Fibroblast of skin of right quadriceps (primary cell): ENCODE measurements around the gene GNG11.
"Not testable (repeated sequence)": the region's sequence is repeated elsewhere in the genome, so short reads cannot be mapped to it uniquely, and the experiment has no call there.

Source experiments
- DNase-seq: peaks from one replicate; pipeline ENCODE4 v3.0.0-alpha.2; 2013

The GNG11 gene

DNA sequence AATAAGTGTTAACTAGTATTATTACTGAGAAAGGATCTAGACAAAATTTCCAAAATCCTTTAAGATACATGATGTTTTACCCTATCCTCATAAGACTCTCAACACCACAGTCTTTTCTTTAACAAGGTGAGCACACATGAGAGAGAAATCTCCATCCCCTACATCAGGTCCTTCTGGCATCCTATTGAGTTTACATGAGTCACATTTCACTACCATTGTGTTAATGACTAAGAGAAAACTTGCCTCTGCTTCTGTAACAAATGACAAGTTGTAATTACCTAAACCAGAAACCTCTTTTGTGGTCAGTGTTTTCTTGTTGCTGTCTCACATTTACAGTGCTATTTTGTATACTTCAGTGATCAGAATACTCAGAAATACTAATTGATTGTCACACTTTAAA, 9.9 kb upstream of the GNG11 start:
- not testable (repeated sequence) for DNase-seq

DNA sequence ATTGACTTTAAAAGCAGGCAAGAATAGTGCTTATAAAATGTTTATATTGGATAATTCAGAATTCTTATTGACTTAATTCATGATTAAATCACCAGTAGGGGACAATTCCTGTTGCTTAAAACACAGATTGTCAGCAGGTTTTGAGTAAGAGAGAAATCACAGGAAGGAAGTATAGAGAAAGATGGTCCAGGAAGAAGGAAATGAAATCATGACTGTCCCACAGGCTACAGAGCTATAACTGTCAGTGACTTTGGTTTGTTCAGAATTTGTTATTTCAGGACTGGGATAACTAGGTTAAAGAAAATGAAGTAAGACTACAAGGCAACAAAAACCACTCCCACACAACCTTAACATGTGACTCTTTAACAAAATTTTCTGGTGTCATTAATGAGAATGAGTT, 8.3 kb upstream of the GNG11 start:
- DNase-seq = no peak

DNA sequence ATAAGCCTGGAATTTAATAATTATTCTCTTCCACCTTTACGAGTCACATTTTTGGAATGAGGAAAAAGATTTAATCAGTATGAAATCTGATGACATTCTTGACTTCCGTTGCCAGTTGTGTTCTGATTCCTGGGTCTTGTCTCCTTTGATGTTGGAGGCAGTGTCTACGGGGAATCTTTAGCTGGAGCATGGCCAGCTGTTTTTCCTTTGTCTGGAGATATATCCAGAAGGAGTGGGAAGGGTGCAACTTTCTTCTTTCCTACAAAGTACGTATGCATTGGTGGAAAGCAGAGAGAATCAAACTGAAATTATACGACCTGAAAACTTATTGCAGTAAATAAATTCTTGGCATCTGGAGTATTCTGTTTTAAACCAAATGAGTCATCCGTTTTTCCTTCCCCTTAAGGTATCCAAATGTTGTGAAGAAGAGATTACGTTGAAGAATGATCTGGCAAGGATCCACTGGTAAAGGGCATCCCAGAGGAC, 6.9 kb upstream of the GNG11 start:
- DNase-seq = peak; percentile 79

DNA sequence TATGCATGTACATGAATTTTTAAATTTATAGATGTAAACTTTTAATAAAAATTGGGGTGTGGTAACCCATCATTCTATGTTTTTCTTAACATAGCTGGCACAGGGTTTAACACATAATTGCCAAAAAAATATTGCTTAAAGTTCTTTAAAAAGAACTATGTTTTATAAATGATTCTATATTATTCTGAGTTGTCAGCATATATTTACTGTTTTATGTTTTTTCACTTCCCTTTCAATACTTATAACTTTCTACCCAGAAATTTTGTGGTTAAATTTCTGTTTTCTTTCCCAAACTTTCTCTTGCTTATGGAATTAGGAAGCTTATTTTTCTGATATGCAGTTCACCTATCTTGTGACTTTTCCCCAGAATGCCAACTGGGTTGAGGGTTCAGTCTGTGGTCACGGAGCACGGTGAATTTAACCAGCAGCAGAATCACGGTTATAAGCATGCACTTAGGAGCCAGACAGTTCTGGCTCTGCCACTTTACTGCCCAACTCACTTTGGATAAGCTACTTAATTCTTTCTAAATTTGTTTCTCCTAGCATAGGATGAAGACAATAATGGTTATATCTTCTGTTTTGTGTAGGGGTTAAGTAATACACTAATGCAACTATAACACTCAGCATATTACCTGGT, 6.2 kb upstream of the GNG11 start:
- DNase-seq = not testable (repeated sequence)

DNA sequence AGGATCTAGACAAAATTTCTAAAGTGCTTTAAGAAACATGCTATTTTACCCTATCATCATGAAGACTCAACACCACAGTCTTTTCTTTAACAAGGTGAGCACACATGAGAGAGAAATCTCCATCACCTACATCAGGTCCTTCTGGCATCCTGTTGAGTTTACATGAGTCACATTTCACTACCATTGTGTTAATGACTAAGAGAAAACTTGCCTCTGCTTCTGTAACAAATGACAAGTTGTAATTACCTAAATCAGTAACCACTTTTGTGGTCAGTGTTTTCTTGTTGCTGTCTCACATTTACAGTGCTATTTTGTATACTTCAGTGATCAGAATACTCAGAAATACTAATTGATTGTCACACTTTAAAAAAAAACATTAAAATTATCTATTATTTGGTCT, 5.6 kb upstream of the GNG11 start:
- DNase-seq = not testable (repeated sequence)

DNA sequence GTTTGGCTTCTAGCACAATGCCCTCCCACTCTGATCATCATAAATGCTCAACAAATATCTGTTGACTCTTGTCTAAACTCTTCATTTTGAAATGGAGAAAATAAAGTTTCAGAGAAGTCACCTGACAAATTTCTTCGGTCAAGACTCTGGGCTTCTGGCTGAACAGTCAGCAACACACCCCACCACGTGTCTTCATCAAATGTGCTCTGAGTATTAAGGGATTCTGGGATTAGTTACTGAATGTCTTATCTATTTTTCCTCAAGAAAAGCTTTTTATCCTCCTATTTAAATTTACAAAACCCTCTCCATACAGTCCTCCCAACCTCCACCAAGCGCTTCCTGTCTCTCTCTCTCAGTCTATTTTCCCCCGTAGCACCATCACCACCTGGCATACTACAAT, 5.2 kb upstream of the GNG11 start:
- not testable (repeated sequence) for DNase-seq

DNA sequence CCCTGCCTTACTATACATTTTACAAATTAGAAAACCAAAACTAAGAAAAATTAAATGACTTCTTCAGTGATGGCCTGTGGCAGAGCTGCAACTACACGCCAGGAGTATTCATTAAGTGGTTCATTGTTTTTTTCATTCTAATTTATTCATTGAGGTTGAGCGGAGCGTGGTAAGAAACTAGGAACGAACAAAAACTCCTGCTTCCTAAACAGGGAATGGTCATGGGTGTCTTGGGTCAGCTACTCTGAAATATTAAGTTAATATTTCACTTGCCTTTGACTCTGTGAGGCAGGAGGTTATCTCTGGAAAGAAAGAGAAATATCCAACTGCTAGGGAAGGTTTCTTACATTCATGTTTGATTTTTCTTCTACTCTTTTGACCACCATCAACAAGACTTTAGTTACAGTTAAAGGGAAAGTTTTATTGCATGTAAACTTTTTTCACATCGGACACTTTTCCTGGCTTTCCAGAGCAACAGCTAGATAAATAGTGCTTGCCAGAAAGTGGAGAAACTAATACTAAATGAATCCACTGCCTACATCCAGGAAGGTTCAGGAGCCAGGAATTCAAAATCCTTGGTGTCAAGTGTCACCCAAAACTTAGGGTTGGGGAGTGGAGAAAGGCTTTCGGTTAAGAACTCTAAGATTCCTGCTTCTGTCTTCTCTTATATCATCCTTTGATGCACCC, 896 bp upstream of the GNG11 start:
- DNase-seq = peak; percentile 12

DNA sequence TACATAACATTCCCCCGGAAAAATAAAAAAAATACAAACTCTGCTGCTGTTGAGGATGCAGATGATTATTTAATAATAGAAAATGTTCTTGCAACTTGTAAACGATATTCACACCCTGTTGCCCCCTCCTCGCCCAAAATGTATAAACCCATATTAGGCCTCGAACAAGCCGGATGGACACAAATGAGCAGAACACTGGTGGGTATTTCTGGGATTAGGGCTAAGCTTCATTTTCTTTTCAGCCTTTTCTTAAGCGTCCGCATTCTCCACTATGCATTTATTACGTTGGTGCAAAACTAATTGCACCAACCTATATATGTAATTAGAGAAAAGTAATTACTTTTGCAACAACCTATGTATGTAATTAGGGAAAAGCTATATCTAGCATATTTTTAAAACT, 349 bp upstream of the GNG11 start:
- DNase-seq = no peak

DNA sequence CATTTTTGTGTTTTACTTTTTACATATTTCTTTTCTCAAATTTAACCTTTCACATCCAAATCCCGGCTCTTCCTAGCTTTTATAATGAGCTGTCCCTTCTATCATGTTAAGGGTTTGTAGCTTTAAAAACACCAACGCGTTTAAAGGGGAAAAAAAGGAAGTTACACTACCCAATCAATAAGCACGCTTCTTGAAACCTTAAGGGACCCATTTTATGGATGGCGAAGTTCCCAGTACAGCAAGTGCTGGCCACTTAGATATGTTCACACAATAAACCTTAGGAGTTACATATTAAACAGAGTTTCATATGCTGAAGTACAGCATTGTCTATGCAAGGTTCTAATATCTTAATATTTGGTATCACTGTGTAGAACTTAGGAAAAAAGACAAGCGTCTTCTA, 1.8 kb downstream of the GNG11 start:
- no peak for DNase-seq

DNA sequence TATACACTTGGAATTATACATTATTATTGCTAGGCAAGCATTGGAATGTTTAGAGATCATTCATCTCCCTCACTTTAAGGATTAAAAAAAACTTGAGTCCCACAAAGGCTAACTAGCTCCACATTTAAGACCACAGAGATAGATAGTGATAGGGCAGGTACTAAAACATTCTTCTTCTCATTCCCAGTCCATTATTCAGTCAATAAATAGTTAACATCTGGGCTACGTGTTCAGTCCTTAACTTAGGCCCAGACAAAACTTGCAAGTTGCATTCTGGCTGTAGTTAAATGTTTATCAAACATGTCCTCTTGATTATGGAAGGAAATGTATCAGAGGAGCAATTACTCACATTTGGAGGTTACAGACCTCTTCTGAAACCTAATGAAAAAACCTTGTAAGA, 2.4 kb downstream of the GNG11 start:
- peak; percentile 60 for DNase-seq

DNA sequence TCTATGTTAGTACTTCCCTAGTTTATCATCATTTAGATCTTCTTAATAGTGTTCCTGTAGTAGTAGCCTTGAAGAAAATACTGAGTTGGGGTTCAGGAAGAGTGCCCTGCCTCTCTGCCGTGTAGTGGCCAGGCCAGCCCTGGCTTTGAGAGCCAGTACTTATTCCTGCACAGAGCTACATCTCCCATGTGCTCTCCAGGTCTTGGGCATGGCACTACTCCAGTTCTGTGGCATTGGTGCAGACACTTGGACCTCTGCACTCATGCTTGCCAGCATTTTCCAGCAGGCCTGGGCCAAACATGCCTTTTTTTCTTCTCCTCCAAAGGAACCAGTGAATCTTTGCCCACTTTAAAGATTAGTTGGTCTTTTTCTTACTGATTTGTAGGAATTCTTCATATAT, 5.3 kb downstream of the GNG11 start:
- DNase-seq = no peak

DNA sequence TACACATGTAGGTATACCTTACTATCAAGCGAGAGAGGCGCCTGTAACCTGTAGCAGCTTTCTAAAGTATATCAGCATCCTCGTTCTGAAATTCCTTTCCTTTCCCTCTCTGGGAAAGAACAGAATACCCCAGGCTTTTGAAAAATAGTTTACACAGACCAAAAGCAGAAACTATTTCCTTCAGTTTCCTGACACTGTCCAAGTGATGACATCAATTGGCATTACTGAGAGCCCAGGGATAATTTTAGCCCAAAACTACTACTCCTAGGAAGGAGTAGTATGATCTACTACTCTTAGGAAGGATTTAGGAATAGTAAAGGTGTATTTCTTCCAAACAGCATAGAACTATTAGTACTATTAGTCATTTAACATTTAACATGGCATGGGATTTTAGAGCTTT, 6.0 kb downstream of the GNG11 start:
- DNase-seq = no peak

DNA sequence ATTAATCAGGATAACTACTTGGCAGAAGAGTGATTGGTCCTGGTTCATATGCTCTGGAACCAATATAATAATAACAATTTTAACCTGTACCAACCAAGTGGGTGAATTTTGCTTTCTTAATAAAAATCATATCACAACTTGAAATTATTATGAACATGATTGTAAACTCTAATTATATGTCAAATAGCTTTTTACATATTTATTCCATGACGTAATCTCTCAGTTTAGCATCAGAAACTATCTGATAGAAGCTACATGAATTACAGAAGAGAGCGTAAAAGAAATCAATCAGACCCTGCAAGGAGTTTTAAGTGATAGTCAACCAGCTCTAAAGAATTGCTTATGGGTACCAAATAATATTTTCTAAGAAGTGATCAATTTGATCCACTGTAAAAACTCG, 10.1 kb downstream of the GNG11 start:
- DNase-seq = no peak

DNA sequence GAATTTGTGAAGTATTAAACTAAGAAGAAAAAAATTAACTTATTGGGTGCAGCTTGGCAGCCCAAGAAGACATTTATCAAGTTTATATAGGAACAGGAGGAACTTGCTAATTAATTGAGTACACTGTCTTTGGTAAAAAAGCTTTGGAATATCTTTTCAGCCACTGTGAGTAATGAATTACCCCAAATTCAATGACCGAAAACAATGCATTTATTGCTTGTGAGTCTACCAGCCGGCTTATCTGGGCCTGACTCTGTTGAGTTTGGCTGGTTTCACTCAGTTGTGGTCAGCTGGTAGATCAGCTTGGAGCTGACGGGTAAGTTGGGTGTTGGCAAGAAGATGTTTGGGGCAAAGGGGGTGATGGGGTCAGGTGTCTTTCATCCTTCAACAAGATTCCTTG, 11.6 kb downstream of the GNG11 start:
- no peak for DNase-seq

DNA sequence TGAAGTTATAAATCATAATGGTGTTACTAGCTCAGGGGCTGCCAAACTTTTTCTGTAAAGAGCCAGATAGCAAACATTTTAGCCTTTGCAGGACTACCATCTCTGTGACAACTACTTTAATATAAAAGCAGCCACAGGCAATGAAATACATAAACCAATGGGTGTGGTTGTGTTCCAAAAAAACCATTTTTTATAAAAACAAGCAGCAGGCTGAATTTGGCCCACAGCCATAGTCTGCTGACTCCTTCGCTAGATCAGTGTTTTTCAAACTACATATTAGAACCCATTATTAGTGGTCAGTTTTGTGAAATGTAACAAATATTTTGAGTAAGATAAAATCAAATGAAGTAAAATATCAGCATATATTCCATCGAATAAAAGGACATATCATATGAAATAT, 13.6 kb downstream of the GNG11 start:
- no peak for DNase-seq

DNA sequence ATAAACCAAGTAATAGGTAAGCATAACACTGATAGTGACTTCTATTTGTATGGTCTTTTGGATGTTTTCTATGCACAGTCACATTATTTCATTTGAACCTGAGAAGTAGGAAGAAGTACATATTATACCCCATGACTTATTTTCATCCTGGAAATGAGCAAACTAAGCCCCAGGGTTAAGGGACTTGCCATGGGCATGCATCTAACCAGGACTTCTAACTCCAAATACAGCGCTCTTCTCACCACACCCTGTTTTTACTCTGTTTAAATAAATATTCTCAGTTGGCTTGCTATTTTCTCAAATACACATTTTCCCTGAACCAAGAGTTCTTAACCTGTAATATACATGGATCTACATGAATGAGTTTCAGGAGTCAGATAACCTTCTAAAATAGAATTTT, 16.3 kb downstream of the GNG11 start:
- DNase-seq = no peak

DNA sequence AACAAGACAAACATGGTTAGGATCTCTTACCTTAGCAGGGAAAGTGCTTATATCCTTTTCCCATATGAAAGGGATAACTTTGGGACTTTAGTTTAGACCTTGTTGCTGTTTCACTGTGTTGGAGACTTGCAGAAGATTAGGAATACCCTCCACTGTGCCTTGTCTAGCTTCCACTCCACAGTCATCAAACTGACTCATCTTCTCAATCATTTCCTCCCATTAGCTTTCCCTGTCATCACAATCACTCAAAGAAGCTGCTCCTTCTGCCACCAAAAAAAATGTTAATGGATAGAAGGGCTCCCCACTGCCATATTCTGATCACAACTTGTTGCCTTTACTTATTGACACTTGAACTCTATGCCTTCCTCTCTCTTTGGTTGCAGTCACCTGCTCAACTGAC, 16.8 kb downstream of the GNG11 start:
- DNase-seq = no peak

DNA sequence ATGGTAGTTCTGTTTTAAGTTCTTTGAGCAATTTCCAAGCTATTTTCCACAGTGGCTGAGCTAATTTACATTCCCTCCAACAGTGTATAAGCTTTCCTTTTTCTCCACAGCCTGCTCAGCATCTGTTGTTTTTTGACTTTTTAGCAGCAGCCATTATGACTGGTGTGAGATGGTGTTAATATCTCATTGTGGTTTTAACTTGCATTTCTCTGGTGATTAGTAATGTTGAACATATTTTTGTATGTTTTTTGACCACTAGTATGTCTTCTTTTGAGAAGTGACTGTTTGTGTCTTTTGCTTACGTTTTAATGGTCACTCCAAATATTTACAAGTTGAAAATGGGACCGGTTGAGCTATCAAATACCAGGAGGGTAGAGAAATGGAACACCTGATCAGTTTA, 20.4 kb downstream of the GNG11 start:
- DNase-seq = peak; percentile 71

DNA sequence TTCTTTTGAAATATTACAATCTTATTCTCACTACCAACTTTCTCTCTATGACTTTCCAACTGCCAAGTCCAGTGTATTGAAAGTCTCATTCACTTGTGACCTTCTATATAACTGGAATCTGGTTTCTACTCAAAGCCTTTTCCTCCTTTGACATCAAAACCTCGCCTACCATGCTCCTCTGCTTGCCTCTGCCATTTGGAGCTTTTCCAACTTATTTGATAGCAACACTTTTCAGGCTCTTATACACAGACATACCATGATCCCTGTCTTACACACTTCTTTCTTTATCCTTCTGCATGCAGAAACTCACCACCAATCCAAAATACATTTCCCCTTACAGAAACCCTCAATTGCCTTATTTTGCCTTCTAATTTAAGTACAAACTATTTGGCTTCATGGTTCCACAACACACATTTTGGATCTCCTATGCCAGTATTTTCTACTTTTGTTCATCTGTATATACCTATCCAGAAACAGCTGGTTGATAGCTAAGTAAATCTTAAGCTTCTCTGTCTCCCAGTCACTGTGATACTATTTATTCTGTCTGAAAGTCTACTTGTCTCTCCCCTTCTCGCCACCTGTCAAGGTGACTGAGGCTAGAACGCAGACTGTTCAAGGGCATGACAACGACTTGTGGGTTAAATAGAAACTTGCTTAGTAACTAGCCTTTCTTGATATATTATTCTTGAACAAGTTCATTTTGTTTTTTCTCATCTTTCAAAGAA, 22.4 kb downstream of the GNG11 start:
- no peak for DNase-seq

DNA sequence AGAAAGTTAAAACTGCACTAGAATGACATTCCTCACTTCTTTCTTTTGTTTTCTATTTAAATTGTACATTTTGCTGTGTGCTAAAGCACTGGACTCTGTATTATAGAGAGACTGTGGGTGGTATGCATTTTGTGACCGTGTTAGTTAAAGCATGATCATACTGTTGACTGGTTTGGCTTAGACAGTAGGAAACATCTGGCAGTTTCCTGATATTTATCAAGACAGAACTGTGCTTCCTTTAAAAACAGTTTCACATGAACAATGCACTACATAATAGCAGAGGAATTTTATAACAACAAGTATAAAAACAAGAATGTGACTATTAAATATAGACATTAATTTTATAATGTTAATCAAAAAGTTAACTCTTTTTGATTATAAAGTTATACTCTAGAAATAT, 23.1 kb downstream of the GNG11 start:
- DNase-seq = peak; percentile 7

DNA sequence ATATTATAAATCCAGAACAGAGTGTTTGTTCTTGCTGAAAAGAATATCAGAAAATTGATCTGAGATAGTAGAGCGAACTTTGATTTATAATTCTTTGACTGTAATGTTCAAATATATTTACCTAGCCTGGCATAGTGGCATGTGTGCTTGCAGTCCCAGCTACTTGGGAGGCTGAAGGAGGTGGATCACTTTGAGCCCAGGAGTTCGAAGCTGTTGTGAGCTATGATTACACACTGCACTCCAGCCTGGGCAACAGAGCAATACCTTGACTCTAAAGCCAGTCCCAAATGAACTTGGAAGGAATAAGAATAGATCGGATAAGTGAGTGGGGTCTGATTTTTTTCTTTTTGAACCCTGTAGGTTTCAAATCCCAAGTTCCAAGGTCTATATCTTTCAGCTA, 23.5 kb downstream of the GNG11 start:
- no peak for DNase-seq

DNA sequence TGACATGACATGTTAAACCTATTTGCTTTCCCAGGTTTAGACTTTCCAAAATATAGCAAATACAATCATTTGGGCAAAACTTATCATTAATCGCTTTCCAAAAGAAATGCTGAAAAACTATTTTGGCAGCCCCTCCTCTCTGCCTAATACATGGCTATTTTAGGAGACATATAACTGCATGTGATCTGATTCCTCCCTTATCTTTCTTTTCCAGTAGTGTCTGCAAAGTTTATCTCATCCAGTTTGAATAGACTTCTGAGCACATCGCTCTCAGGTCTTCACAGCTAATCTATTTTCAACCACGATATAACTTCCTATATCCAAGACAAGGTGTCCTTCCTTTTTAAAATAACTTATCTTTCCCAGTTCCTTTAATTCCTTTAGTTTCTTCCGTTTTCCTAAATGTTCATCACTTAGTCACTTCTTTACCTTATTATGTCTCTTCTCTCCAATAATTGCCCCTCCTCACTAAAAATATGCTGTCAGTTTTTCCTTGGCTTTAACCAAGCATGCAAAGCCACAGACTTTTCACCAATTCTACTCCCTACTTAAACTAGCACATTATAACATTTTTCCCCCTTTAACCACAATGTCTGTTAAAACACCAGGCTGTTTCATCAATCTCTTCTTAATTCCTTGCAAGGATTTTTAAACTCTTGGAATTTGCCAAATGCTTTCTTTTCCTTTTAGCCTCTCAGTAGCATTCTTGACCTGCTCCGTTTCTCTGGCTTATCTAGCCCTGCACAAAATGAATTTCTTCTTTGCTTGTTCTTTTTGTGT, 24.4 kb downstream of the GNG11 start:
- DNase-seq = peak; percentile 72

DNA sequence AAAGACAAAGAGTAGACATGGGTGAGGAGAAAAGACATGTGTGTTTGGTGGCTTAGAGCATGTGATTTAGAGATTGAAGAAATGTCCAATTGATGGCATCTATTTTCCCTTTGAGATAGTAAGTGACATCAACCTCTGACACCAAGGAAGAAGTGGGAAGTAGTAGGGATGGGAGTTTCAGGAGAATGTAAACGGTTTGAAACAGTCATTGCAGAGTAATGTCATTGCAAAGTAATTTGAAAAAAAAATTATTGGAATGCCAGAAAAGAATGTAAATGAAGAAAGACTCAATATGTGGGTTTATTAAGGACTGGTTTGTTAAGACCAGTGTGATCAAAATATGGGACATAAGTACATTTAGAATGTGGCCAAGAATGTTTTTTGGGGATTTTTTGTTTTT, 26.6 kb downstream of the GNG11 start:
- DNase-seq = peak; percentile 73
